HEK293 (cell line): ENCODE results near the gene IRX6.
A peak's percentile ranks its signal among the peaks of the same experiment; 100 is the strongest.

Experiments used
- MZF1 ChIP-seq: fragments of 450-650 bp; formaldehyde crosslinking; IDR thresholded peaks from 2 replicates; pipeline ENCODE4 v1.5.1; 2017; ENCODE audit warnings: missing biosample characterization, missing genetic modification characterization, borderline replicate concordance
- ZNF391 ChIP-seq: fragments of 450-650 bp; formaldehyde crosslinking; IDR thresholded peaks from 2 replicates; pipeline ENCODE4 v1.5.1; 2016; ENCODE audit warnings: low read depth, missing biosample characterization, missing genetic modification characterization, borderline replicate concordance
- ZNF530 ChIP-seq: fragments of 450-650 bp; formaldehyde crosslinking; IDR thresholded peaks from 2 replicates; pipeline ENCODE4 v1.5.1; 2016; ENCODE audit warnings: low read depth, missing biosample characterization, missing genetic modification characterization
- TF ChIP-seq, protein P1 (sequence below): fragments of 450-650 bp; formaldehyde crosslinking; IDR thresholded peaks from 2 replicates; pipeline ENCODE4 v1.5.1; 2016; ENCODE audit warnings: missing biosample characterization, missing genetic modification characterization
- TF ChIP-seq, protein P2 (sequence below): fragments of 450-650 bp; formaldehyde crosslinking; IDR thresholded peaks from 2 replicates; pipeline ENCODE4 v1.5.1; 2016; ENCODE audit warnings: missing biosample characterization, missing genetic modification characterization

DNA sequence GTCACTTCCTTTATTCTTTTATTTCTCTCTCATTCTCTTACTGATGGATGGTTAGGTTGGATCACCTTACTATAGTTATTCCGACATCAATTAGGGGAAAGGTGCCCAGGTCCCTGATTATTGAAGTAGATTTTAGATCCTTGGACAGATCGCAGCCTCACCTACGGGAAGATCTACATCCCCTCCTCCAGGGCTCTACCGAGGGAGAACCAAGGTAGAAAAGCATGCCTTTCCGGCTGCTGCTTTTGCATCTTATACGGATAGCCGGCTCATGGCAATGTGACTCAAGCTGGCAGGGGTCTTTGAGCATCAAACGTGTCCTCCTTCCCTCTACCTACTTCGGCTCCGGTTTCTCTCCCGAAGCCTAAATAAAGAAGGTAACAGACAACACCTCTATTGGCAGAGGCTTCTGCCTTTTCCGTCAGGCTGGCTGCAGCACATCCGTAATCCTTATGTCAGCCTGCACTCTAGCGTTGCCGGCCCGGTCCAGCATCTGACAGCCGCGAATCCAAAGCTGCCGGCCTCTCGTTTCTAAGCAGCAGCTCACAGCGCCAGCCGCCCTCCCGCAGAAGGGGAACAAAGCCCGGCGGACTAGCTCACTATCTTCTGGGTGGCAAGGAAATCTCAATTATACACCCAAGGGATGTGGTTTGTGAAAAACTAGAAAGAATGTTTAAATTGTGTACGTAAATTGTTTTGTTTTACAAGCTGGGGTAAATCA lies 46.9 kb downstream of the IRX6 start:
- TF ChIP-seq, protein P1, sequence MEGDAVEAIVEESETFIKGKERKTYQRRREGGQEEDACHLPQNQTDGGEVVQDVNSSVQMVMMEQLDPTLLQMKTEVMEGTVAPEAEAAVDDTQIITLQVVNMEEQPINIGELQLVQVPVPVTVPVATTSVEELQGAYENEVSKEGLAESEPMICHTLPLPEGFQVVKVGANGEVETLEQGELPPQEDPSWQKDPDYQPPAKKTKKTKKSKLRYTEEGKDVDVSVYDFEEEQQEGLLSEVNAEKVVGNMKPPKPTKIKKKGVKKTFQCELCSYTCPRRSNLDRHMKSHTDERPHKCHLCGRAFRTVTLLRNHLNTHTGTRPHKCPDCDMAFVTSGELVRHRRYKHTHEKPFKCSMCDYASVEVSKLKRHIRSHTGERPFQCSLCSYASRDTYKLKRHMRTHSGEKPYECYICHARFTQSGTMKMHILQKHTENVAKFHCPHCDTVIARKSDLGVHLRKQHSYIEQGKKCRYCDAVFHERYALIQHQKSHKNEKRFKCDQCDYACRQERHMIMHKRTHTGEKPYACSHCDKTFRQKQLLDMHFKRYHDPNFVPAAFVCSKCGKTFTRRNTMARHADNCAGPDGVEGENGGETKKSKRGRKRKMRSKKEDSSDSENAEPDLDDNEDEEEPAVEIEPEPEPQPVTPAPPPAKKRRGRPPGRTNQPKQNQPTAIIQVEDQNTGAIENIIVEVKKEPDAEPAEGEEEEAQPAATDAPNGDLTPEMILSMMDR, result peak; percentile 62
- no peak for TF ChIP-seq ZNF391 (tag by site-specific recombination)
- TF ChIP-seq, protein P2, sequence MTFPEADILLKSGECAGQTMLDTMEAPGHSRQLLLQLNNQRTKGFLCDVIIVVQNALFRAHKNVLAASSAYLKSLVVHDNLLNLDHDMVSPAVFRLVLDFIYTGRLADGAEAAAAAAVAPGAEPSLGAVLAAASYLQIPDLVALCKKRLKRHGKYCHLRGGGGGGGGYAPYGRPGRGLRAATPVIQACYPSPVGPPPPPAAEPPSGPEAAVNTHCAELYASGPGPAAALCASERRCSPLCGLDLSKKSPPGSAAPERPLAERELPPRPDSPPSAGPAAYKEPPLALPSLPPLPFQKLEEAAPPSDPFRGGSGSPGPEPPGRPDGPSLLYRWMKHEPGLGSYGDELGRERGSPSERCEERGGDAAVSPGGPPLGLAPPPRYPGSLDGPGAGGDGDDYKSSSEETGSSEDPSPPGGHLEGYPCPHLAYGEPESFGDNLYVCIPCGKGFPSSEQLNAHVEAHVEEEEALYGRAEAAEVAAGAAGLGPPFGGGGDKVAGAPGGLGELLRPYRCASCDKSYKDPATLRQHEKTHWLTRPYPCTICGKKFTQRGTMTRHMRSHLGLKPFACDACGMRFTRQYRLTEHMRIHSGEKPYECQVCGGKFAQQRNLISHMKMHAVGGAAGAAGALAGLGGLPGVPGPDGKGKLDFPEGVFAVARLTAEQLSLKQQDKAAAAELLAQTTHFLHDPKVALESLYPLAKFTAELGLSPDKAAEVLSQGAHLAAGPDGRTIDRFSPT (tag by site-specific recombination), result no peak
- TF ChIP-seq MZF1 (tag by site-specific recombination), result no peak
- TF ChIP-seq ZNF530 (tag by site-specific recombination), result no peak
